GM19023 (cell line): ENCODE results near the gene SETD6.

Experiments used
- ATAC-seq: cut with Tn5 transposase; IDR thresholded peaks from one replicate; pipeline ENCODE4 v1.9.1; 2021; ENCODE audit warnings: mild to moderate bottlenecking, moderate library complexity; ENCODE audit not compliant: unreplicated experiment

Gene SETD6

DNA sequence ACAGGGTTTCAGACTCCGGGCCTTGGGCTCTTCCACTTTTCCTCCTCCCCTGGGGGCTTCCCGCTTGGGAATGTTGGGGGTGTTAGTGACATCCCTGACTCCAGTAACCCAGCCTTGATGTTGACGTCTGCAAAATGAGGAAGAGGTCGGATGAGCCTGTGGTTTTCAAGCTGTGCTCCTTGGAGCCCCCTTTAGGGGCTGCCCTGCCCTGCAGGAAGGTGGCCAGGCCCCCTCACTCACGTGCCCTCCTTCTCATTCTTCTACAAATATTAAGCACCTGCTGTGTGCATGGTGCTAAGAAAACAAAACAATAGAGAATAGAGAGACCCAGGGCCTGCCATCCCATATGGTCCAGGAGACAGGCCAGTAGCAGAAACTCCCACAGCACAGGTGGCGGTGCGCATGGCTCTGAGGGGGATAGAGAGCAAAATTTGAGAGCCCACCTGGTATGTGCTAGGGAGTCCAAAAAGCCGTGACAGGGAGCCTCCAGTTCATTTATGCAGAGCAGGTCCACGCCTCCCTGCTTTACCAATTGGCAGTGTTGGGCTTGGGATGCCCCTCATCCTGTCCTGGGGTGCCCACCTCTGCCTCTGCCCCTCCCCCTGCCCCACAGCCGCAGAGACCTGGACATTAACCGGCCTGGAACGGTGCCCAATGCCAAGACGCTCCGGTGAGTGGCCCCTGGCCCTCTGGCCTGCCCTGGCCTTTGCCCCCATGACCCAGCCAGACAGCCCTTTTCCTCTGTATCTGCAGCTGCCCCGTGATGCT lies 7.9 kb upstream of the SETD6 start:
- ATAC-seq = no peak

DNA sequence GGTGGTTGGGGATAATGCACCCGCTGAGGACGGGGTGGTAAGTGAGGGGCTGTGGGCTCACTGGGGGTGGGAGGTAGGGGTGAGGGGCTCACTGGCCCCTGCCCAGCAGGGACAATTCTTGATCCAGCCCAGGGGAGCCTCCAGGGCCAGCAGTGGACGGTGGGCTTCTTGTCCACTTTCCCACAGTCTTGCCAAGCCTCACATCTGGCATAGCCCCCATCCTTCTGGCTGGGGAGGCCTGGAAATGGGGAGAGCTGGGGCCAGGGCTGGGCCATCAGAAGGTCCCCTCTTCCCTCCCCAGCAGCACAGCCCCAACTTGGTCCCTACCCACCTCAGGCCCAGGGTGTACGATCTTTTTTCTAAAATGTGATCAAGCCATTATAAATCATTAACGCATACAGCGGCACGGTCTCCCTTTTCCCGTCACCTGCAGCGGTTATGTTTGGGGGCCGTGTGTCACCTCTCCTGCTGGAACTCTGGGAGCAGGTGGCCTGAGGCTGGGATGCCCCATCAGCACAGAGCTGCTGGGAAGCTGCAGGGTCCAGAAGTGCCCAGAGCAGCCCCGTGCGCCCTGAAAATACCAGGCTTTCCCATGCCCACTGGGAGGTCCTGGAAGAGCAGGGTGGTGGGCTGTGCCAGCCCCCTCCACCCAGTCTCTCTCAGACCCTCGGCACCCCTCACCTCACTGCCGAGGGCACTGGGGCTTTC lies 7.2 kb upstream of the SETD6 start:
- no peak for ATAC-seq

DNA sequence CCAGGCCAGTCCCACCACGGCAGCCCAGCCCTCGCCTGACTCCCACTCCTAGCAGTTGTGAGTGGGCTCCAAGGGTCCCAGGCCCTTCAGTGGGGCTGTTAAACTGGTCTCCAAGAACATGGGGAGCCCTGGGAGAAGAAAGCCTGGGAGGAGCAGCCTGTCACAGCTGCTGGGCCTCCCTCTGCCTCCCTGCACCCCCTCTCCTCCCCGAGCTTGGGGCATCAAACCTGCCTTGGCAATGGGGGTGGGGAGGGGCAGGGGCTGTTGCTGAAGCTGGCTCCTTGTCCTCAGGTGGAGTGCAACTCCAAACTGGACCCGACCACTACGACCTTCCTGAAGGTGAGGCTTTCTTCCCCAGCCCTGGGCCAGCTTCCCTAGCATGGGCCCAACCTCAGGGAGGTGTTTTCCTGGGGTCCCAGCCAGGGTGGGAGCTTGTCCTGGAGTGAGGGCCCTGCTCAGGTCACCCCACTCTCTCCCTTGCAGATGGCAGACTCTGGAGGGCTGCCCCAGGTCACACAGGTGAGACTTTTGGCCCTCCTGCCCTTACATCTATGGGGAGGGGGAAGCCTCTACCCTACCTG lies 6.6 kb upstream of the SETD6 start:
- ATAC-seq = no peak

DNA sequence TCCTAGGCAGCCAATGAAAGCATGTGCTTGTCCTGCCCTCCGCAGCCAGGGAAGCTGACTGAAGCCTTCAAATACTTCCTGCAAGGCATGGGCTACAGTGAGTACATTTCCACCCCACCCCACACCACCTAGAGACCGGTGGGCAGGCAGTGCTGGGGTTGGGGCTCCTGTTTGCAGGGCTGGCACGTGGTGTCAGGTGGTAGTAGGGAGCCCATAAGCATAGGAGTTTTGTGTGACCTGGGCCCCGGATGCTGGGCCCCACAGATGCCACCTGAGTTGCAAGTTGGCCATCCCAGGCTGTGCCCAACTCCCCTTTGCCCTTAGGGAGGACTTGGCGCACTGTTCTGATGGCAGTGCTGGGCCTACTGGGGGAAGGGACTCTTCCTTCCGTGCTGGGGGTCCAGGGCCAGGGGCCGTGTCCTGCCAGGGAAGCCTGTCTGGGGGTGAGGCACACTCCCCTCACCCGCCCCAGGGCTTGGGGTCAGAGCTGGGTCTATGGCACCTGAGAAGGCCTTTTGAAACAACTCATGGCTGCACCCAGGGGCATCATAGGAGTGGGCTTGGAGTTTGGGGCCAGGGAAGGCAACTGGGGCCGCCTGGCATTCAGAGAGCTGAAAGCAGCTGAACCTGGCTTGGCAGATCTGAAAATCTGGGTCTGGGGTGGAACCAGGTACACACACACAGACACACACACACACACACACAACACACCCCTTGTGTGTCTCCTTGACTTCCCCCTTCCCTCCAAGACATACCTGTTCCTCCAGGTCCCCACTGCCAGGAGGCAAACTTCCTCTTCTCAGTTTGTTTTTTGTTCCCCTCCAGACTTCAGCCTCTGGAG lies 5.8 kb upstream of the SETD6 start:
- ATAC-seq = no peak

DNA sequence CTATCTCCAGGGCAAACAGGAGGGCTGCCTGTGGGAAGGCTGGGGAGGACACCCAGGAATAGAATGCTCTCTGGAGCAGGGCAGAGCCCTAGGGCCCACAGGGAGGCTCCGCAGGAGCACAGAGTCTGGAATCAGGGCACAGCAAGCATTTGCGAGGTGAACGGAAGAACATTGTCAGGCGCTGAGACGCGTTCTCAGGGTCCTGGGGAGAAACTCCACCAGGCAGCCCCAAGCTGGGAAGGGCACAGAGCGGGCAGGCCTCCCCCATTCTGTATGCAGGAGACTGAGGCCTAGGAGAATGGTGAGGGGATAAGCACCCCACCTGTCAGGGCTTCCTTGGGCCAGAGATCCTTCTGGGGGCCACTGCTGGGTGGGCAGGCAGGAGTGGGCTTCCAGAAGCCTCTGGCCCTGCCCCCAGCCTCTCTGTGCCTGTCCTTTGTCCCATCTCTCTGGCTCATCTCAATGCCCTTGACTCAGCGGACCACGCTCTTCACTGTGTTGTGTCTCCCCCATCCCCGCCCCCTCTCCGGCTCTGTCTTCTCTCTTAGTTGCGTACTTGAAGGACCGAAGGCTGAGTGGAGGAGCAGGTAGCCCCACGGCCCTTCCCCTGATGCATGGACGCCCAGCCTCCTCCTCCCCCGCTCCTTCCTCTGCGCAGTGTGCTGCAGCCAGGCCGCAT lies 5.1 kb upstream of the SETD6 start:
- no peak for ATAC-seq

DNA sequence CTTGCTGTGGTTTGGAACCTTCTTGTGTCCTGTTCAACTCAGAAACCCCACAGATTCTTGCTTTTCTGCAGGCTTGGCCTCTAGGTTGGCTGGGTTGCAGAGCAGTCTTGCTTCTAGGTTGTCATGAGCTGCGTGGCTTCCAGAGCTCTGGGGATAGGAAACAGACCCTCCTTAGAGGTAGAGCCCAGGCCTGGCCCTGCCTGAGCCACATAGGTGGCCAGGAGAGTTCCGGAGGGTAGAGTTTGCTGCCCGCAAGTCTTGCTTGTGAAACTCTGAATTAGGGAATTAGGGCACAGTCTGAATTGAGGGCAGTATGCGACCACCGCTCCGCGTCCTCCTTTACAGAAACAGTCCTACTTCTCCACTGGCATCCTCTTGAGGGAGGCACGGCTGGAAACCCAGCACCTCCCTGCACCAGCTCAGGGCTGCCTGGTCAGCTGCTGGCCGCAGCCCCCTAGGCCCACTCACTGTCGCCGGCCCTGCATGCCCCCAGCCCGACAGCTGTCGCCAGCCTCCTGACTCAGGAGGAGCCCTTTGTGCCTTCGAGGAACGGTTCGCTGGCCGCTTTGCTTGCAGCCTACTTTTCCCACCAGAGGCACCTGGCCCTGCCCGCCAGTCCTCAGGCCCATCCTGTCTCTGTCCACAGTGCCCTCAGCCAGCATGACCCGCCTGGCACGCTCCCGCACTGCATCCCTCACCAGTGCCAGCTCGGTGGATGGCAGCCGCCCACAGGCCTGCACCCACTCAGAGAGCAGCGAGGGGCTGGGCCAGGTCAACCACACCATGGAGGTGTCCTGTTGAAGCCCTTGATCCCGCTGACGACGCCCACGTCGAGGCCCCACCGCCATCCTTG lies 4.3 kb upstream of the SETD6 start:
- no peak for ATAC-seq

DNA sequence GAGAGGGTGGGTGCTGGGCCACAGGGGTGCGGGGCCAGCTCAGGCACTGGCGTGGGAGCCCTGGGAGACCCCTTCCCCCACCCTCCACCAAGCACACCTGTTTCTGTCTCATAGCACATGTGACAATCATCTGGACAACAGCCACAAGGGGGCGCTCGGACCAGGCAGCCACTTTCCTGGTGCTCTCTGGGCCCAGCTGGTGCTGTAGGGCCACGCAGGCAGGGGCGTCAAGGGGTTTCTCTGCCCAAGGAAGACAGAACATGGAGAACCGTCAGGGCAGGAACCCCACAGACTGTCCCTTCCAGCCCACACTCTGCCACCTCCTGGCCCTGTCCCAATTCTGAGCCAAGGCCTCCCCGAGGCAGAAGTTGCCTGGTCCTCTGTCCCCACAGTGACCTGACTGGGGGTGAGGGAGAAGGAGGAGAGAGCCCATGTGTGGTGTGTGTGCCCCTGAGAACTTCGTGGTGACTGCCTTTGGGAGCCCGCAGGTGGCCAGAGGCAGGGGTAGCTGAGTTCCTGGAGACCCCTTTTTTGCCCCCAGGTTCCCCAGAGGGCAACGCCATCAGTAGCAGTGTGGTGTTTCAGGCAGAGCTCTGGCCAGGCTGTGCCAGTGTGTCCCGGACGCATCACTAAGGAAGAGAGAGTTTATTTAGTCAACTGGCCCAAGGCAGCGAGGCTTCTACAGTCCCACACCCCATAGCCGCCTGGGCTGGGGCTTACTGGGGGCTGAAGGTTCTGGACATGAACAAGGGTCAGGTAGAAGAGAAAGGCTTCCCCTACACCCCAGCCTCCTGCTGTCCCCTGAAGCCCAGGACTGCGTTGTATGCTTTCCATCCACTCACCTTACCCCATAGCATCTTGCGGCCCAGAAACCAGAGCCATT lies 3.1 kb upstream of the SETD6 start:
- ATAC-seq = peak; percentile 35

DNA sequence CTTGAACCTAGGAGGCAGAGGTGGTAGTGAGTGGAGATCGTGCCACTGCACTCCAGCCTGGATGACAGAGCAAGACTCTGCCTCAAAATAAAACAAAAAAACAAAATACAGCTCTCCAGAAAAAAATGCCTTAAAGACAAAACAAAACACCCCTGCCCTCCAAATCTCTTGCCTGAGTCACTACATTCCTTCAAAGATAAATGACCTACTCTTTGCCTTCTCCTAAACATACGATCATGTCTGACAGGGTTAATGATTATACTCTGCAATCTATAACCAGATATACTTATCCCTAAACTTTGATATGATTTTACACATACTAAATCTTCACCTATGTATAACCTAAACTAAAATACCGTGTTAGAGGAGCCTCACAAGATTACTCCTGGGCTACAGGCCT lies 1.4 kb upstream of the SETD6 start:
- no peak for ATAC-seq

DNA sequence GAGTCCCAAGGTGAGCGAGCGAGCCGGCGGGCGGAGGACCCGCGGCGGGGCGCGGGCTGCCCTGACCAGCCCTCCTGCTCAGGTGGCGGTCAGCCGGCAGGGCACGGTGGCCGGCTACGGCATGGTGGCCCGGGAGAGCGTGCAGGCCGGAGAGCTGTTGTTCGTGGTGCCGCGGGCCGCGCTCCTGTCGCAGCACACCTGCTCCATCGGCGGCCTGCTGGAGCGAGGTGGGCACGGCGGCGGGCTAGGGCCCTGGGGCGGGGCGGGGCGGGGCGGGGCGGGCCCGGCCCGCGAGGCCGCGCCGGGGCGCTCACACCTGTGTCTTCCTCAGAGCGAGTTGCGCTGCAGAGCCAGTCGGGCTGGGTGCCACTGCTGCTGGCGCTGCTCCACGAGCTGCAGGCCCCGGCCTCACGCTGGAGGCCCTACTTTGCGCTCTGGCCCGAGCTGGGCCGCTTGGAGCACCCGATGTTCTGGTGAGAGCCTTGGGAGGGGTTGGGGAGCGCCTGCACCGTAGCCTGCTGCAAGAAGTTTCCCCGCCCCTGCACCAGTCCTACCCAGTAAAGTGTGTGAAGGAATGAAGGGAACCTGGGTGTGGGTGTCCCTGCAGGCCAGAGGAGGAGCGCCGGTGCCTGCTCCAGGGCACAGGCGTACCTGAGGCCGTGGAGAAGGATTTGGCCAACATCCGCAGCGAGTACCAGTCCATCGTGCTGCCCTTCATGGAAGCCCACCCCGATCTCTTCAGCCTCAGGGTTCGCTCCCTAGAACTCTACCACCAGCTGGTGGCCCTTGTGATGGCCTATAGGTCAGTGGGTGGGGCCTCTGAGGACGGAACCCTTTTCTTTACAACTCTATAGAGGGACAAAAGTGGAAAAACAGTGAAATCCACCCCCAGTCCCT lies 802 bp downstream of the SETD6 start:
- ATAC-seq = peak; percentile 41

DNA sequence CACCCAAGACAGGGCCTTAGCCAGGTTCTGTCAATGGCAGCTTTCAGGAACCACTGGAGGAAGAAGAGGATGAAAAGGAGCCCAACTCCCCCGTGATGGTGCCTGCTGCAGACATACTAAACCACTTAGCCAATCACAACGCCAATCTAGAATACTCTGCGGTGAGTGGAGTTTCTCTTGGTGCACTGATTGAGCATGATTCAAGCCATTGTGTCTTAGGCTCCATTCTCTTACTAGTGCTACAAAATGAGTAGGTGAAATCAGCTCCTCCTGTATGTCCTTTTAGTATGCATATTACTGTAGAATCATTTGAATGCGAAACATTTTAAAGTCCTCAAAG lies 1.4 kb downstream of the SETD6 start:
- no peak for ATAC-seq

DNA sequence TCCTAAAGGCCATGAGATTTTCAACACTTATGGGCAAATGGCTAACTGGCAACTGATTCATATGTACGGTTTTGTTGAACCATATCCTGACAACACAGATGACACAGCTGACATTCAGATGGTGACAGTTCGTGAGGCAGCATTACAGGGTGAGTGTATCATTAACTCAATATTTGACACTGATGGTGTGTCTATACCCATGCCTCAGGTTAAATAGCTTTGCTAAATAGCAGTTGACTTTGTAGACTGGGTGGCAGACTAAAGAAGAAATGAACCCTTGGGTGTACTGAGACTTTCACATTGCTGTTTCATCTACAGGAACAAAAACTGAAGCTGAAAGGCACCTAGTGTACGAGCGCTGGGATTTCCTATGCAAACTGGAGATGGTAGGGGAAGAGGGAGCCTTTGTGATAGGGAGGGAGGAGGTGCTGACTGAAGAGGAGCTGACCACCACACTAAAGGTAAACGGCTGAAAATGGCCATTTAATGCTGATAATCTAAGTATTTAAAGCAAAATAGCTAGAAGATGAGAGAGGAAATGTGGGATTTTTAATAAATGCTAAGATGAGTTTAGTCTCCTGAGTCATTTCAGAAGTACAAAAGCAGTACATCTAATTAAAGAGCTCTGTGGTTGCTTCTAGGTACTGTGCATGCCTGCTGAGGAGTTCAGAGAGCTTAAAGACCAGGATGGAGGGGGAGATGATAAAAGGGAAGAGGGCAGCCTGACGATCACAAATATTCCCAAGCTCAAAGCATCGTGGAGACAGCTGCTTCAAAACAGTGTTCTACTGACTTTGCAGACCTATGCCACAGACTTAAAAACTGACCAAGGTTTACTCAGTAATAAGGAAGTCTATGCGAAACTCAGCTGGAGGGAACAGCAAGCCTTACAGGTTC lies 3.0 kb downstream of the SETD6 start:
- ATAC-seq = peak; percentile 33

DNA sequence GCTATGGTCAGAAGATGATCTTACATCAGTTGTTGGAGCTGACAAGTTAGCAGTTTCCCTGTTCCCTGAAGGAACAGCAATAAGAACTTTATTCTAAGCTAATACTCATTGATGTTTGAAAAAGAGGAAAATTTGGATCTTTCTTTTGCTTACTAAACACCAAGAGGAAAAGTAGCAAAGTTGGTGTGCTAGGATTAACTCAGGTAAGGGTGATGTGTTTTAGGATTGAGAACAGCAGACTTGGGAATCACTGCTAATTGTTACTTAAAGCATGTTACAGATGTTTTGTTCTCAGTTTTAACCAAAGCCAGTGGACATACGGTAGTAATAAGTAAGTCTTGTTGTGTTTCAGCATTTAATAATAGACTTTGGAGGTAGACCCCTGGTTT lies 3.7 kb downstream of the SETD6 start:
- no peak for ATAC-seq

DNA sequence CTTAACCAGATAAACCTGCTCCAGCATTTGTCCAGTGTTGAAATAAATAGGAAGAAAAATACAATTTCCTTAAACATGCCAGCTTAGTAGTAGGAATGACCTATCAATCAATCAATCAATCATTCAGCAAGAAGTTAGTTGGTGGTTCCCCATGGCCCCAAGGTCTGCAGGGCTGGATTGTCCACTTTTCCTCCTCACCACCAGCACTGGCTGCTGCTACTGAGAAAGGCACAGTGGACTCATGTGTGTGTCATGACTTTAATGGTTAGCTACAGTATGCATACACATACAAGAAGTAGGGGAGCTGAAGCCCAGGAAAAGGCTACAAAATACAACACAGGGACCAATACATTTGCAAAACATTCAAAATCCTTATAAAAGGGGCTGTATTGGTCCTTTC lies 4.4 kb downstream of the SETD6 start:
- no peak for ATAC-seq

DNA sequence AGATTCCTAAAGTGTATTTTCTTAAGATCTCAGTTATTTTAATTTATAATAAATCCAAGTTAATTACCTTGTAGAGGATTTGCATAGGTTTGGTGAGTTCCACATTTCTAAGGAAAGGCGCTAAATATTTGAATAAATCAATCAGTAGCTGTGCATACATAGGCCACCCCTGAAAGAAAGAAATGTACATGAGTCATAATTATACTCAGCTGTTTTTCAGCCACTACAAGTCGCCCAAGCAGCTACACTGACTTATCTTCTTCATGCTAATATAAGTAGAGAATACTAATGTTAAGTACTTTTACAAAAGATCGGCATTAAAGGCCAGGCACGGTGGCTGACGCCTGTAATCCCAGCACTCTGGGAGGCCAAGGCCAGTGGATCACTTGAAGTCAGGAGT lies 14.9 kb downstream of the SETD6 start:
- ATAC-seq = no peak

DNA sequence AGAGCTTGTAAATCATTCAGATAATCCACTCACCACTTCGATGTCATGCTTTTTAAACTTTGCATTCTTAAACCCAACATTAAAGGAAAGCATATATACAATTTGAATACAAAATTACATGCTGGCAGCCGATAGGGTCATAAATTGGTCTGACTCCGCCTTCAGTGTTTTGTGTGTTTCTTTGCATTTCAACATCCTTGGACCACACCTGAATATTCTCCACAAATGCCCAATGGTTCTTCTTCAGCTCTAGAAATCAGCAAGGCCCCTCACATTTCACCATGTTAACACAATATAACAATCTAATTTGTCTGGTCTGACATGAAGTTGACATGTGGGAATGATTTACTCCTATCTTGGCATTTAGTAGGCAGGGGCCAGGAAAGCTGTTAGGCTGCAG lies 17.1 kb downstream of the SETD6 start:
- no peak for ATAC-seq

DNA sequence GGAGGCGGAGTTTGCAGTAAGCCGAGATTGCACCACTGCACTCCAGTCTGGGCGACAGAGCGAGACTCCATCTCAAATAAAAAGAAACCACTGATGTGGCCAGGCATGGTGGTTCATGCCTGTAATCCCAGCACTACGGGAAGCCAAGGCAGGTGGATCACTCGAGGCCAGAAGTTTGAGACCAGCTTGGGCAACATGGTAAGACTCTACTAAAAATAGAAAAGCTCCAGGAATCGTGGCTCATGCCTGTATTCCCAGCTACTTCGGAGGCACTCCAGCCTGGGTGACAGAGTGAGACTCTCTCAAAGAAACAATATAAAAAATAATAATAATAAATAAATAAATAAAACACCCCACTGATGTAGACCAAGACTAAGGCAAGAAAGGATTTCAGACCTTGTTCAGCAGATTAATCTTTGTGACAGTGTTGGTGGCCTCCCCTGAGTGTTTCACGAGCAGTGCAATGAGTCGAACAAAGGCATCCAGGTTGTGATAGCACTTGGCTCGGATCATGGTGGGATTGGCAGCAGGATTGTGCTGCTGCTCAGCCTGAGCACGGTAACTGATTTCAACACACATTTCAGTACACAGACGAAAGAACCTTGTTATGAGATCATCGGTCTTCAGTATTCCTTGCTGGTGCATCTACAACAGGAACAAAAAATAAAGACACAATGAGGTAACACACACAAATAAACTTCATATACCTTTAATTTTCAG lies 18.6 kb downstream of the SETD6 start:
- no peak for ATAC-seq
